A549 (cell line): Measurements from ENCODE around the gene AGBL4. TPM values are rescaled to one million over a fixed set of nuclear protein-coding genes. Genes with fewer than 3 reads are reported as not detected.

ENCODE experiments used
- ATAC-seq, 2 experiments: fragments of 200-7000 bp in 1 of 2; fragments of >200 bp in 1 of 2; cut with Nextera tagmentation in 1 of 2; cut with Tn5 transposase in 1 of 2; 3 replicates each; pipeline versions ENCODE4 v1.8.0 to v1.9.1; 2018 to 2020; ENCODE audit warnings: mild to moderate bottlenecking in 1 of 2, moderate library complexity in 1 of 2
- CTCF ChIA-PET: fragments of 300-600 bp; sonication (Branson Sonifier 250); formaldehyde crosslinking; extraction: SDS; loops from one replicate; lab custom pipeline; 2021; ENCODE audit warnings: antibody characterized with exemption, inconsistent platforms; lab: Yijun Ruan, JAX
- POLR2A ChIA-PET: fragments of 350-600 bp; formaldehyde crosslinking; extraction: SDS; loops from one replicate; lab custom pipeline; 2021; ENCODE audit warnings: antibody characterized with exemption, inconsistent platforms; lab: Yijun Ruan, JAX
- DNase-seq, 2 experiments: peaks; one replicate each; pipeline versions ENCODE4 v3.0.0 to v3.0.0-alpha.2; 2011 to 2016; ENCODE audit warnings: low read depth in 1 of 2, low spot score in 1 of 2
- FAIRE-seq: peaks from 2 replicates; lab custom pipeline; 2011; peaks lifted over from hg19 to GRCh38; lab: Jason Lieb, UNC
- H3K27ac ChIP-seq, 2 experiments: fragments of >200 bp; sonication (Bioruptor Twin); formaldehyde crosslinking; 3 replicates each; pipeline ENCODE4 v1.5.1; 2016 to 2017
- H3K4me1 ChIP-seq: fragments of >200 bp; sonication (Bioruptor Twin); formaldehyde crosslinking; 3 replicates; pipeline ENCODE4 v1.6.1; 2016
- H3K4me2 ChIP-seq: fragments of >200 bp; sonication (Bioruptor Twin); formaldehyde crosslinking; 3 replicates; pipeline ENCODE4 v1.6.1; 2016
- H3K4me3 ChIP-seq: fragments of >200 bp; sonication (Bioruptor Twin); formaldehyde crosslinking; 3 replicates; pipeline ENCODE4 v1.5.1; 2016
- H3K9me3 ChIP-seq: fragments of >200 bp; sonication (Bioruptor Twin); formaldehyde crosslinking; 3 replicates; pipeline ENCODE4 v1.6.1; 2016
- CBX2 ChIP-seq: fragments of 200-600 bp; sonication (generic); IDR thresholded peaks from 2 replicates; pipeline ENCODE4 v1.6.1; 2016; ENCODE audit warnings: low read depth, mild to moderate bottlenecking, borderline replicate concordance
- CBX8 ChIP-seq: fragments of 200-600 bp; sonication (generic); IDR thresholded peaks from 2 replicates; pipeline ENCODE4 v1.6.1; 2016
- CEBPB ChIP-seq, 2 experiments: fragments of >200 bp in 1 of 2; sonication (Bioruptor Twin) in 1 of 2; formaldehyde crosslinking in 1 of 2; IDR thresholded peaks; 2 replicates each; pipeline ENCODE4 v1.6.1; 2012 to 2016
- CHD2 ChIP-seq: fragments of 150-350 bp; IDR thresholded peaks from 2 replicates; pipeline ENCODE4 v1.6.1; 2014; ENCODE audit warnings: low read length; ENCODE audit not compliant: partially characterized antibody
- CHD4 ChIP-seq: fragments of 200-600 bp; sonication (generic); IDR thresholded peaks from 2 replicates; pipeline ENCODE4 v1.6.1; 2016; ENCODE audit warnings: antibody characterized with exemption, mild to moderate bottlenecking, borderline replicate concordance
- EHF ChIP-seq: fragments of 250-450 bp; sonication (Bioruptor Pico); IDR thresholded peaks from 2 replicates; pipeline ENCODE4 v1.5.0; 2020; ENCODE audit warnings: mild to moderate bottlenecking
- JUNB ChIP-seq: fragments of >200 bp; sonication (Bioruptor Twin); formaldehyde crosslinking; IDR thresholded peaks from 2 replicates; pipeline ENCODE4 v1.6.1; 2016
- KDM1A ChIP-seq: fragments of 200-600 bp; sonication (generic); IDR thresholded peaks from 2 replicates; pipeline ENCODE4 v1.6.1; 2016; ENCODE audit warnings: low read depth, mild to moderate bottlenecking
- KDM5A ChIP-seq: fragments of 200-600 bp; sonication (generic); IDR thresholded peaks from 2 replicates; pipeline ENCODE4 v1.6.1; 2016; ENCODE audit warnings: antibody characterized with exemption, mild to moderate bottlenecking
- MAFK ChIP-seq: fragments of 450-650 bp; IDR thresholded peaks from 2 replicates; pipeline ENCODE4 v1.6.1; 2014; ENCODE audit not compliant: partially characterized antibody
- MAZ ChIP-seq: fragments of 150-350 bp; IDR thresholded peaks from 2 replicates; pipeline ENCODE4 v1.6.1; 2014; ENCODE audit warnings: antibody characterized with exemption, low read depth, low read length, borderline replicate concordance
- NFE2L2 ChIP-seq: fragments of 150-350 bp; conservative IDR thresholded peaks from 2 replicates; pipeline ENCODE4 v1.6.1; 2014; ENCODE audit warnings: low read length
- POLR2A ChIP-seq: IDR thresholded peaks from 2 replicates; pipeline ENCODE4 v1.6.1; 2012; ENCODE audit warnings: mild to moderate bottlenecking, low read length
- RNF2 ChIP-seq: fragments of 200-600 bp; sonication (generic); IDR thresholded peaks from 2 replicates; pipeline ENCODE4 v1.6.1; 2016; ENCODE audit warnings: low read depth, mild to moderate bottlenecking, antibody characterized with exemption, moderate library complexity, borderline replicate concordance
- SMC3 ChIP-seq: fragments of >200 bp; sonication (Bioruptor Twin); formaldehyde crosslinking; IDR thresholded peaks from 3 replicates; pipeline ENCODE4 v1.6.1; 2018; ENCODE audit warnings: inconsistent platforms
- ZC3H11A ChIP-seq: fragments of 450-650 bp; IDR thresholded peaks from 2 replicates; pipeline ENCODE4 v1.6.1; 2014; ENCODE audit warnings: antibody characterized with exemption, mild to moderate bottlenecking
- WGBS: methylation state at CpG from one replicate; pipeline ENCODE4 v1.1.6; 2017; ENCODE audit errors: missing lambda C conversion rate; 5-methylcytosine and 5-hydroxymethylcytosine counted together
- polyA plus RNA-seq, 4 experiments: library from polyadenylated mRNA; depleted of rRNA in 3 of 4; stranded (reverse); fragments of >200 nt; fragmentation: RNase III in 1 of 4; extraction: RNeasy Plus Mini Kit Qiagen cat#74134 plus additional on column Dnase treatment in 1 of 4; gene quantifications; 2 replicates in 3 of 4; 3 replicates in 1 of 4; pipeline ENCODE4 v1.2.3, GENCODE V29; 2011 to 2017
- TF ChIP-seq, protein P1 (sequence below): fragments of 150-350 bp; IDR thresholded peaks from 2 replicates; pipeline ENCODE4 v1.6.1; 2014; ENCODE audit warnings: low read depth, mild to moderate bottlenecking, low read length
- TF ChIP-seq, protein P2 (sequence below): IDR thresholded peaks from 2 replicates; pipeline ENCODE4 v1.6.1; 2012; ENCODE audit warnings: low read depth, borderline replicate concordance
- TF ChIP-seq, protein P3 (sequence below): fragments of >200 bp; sonication (Bioruptor Twin); formaldehyde crosslinking; IDR thresholded peaks from 3 replicates; pipeline ENCODE4 v1.5.1; 2016

AGBL4 gene
- polyA plus RNA-seq, 2 of the 4 experiments (the other 2 are of a cell fraction), result not detected

DNA sequence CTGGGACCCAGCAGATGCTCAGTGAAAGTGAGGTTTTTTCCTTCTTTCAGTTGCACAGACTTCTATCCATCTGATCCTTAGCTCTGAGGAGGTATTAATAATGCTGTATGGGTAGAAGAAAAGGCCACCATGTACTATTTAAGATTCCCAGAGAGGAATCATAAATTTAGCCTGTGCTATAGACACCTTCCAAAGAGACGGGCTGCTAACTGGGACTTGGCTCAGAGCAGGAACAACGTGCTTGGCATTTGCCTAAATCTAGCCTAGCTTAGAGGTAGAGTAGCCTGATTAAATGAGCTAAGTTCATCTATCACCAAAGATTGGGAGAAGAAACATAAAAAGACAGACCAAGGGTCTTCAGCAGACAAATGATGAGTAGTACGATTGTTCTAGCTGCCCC is 1070.1 kb downstream of the AGBL4 start:
- Histone ChIP-seq H3K9me3 (no peaks in the 10 kb centered on the region), H3K27ac (no peak overlapping the region), H3K4me2 (no peak overlapping the region), H3K4me1 (no peaks in the 10 kb centered on the region), H3K4me3 (no peak overlapping the region)
- no peak for ATAC-seq
- WGBS, result 57% methylated on average over 3 of the region's 3 CpGs
- TF ChIP-seq RNF2, result no peak
- no peak for TF ChIP-seq JUNB
- TF ChIP-seq POLR2A, result no peak
- no peak for TF ChIP-seq CBX2
- TF ChIP-seq MAZ, result no peak
- TF ChIP-seq KDM1A, result no peak
- TF ChIP-seq KDM5A, result no peak
- TF ChIP-seq, protein P1, sequence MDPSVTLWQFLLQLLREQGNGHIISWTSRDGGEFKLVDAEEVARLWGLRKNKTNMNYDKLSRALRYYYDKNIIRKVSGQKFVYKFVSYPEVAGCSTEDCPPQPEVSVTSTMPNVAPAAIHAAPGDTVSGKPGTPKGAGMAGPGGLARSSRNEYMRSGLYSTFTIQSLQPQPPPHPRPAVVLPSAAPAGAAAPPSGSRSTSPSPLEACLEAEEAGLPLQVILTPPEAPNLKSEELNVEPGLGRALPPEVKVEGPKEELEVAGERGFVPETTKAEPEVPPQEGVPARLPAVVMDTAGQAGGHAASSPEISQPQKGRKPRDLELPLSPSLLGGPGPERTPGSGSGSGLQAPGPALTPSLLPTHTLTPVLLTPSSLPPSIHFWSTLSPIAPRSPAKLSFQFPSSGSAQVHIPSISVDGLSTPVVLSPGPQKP, result no peak
- TF ChIP-seq, protein P2, sequence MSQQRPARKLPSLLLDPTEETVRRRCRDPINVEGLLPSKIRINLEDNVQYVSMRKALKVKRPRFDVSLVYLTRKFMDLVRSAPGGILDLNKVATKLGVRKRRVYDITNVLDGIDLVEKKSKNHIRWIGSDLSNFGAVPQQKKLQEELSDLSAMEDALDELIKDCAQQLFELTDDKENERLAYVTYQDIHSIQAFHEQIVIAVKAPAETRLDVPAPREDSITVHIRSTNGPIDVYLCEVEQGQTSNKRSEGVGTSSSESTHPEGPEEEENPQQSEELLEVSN, result no peak
- TF ChIP-seq, protein P3, sequence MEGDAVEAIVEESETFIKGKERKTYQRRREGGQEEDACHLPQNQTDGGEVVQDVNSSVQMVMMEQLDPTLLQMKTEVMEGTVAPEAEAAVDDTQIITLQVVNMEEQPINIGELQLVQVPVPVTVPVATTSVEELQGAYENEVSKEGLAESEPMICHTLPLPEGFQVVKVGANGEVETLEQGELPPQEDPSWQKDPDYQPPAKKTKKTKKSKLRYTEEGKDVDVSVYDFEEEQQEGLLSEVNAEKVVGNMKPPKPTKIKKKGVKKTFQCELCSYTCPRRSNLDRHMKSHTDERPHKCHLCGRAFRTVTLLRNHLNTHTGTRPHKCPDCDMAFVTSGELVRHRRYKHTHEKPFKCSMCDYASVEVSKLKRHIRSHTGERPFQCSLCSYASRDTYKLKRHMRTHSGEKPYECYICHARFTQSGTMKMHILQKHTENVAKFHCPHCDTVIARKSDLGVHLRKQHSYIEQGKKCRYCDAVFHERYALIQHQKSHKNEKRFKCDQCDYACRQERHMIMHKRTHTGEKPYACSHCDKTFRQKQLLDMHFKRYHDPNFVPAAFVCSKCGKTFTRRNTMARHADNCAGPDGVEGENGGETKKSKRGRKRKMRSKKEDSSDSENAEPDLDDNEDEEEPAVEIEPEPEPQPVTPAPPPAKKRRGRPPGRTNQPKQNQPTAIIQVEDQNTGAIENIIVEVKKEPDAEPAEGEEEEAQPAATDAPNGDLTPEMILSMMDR, result no peak
- no peak for TF ChIP-seq ZC3H11A
- no peak for TF ChIP-seq EHF
- TF ChIP-seq MAFK, result no peak
- no peak for TF ChIP-seq CHD2
- POLR2A ChIA-PET, result no interaction called here
- DNase-seq, result no peak
- CTCF ChIA-PET, result no interaction called here
- no peak for FAIRE-seq

DNA sequence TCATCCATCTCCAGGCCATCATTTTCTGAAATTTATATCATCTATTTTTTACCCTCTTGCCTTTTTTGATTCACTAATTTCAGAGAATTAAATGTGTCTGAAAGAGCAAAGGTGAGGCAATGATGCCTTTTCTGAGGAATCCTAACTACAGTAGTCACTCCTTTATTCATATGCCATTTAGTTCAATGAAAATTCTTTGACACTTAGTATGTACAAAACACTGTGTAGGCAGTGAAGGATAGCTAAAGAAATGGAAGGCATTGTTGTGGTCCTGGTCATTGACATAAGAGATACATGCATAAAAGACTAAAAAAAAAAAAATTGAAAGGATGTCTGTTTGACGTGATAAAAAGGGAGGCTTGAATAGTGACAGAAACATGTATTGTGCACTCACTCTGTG is 1075.2 kb downstream of the AGBL4 start:
- DNase-seq (no peak), FAIRE-seq (no peak), ATAC-seq (no peak)
- Histone ChIP-seq H3K27ac (no peak overlapping the region), H3K4me1 (no peaks in the 10 kb centered on the region), H3K9me3 (no peaks in the 10 kb centered on the region), H3K4me2 (no peak overlapping the region), H3K4me3 (no peak overlapping the region)
- ChIA-PET CTCF (no interaction called here), POLR2A (no interaction called here)
- no peak for TF ChIP-seq ZC3H11A
- no peak for TF ChIP-seq SMC3
- no peak for TF ChIP-seq CHD2
- 71% methylated on average over 1 of the region's 1 CpG for WGBS

DNA sequence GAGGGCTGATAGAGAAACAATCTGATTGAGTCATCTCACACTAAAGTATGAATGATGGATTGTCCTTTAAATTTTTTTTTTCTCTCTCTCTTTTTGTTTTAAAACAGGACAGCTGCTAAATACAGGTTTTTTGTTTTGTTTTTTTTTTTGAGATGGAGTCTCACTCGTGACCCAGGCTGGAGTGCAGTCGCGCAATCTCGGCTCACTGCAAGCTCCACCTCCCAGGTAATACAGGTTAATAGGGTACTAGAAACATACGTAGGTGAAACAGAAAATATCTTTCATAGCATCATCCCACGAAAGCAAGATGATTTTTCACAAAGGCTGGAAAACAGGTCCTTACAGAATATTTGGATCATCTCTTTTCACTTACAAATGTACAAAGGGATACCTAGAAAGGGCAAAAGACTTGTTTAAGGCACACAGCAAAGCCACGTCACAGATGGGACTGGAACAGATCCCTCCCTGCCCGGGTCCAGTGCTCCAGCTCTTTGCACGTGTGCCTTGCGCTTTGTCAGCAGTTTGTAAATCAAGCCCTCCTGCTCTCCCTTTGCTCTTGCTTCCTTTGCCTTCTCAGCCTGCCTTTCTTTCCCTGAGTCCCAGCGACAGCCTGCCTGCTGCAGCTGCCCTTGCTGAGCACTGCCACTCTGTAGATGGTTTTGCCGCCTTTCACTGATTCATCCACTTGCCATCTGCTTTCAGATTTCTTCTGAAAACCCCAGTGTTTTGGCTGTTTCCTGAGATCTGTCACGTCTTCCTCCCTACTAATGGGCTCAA is 1075.8 kb downstream of the AGBL4 start:
- no peak for FAIRE-seq
- Histone ChIP-seq H3K4me1 (no peaks in the 10 kb centered on the region), H3K27ac (no peak overlapping the region), H3K4me3 (no peak overlapping the region), H3K9me3 (no peaks in the 10 kb centered on the region), H3K4me2 (no peak overlapping the region)
- CTCF ChIA-PET, result no interaction called here
- TF ChIP-seq MAFK (peak; percentile 46), CEBPB (IDR thresholded peaks at IDR 0.05) (no peak)
- POLR2A ChIA-PET, result no interaction called here
- DNase-seq, result no peak
- 63% methylated on average over 13 of the region's 13 CpGs for WGBS
- no peak for ATAC-seq

DNA sequence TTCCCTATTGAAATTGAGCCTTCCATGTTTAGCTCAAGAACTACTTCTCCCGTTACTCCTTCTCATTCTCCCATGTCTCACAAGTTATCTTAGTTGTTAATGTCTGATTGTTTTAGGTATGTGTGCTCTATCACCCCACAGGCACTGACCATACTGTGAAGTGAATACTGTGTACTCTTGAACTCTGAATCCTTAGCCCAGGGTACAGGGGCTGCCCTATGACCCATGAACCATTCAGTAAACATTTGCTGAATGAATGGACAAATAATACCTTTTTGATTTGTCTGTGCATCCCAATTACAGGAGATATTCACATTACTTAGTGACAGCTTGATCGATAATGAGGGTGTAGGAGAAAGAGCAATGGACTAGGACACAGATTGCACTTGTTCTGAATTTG is 1077.7 kb downstream of the AGBL4 start:
- CTCF ChIA-PET, result no interaction called here
- H3K4me1 ChIP-seq, result no peaks in the 10 kb centered on the region
- DNase-seq (no peak), FAIRE-seq (no peak), ATAC-seq (no peak)
- no peak overlapping the region for H3K27ac ChIP-seq
- WGBS, result 53% methylated on average over 2 of the region's 2 CpGs
- H3K4me2 ChIP-seq, result no peak overlapping the region
- no peak overlapping the region for H3K4me3 ChIP-seq
- TF ChIP-seq CBX8 (no peak), NFE2L2 (no peak), CHD4 (no peak)
- TF ChIP-seq, all 56 proteins: peak for 0
- no peaks in the 10 kb centered on the region for H3K9me3 ChIP-seq
- POLR2A ChIA-PET, result no interaction called here
